ENCODE results near the gene SLC13A2. TPM values are rescaled to one million over a fixed set of nuclear protein-coding genes. Genes with fewer than 3 reads are reported as not detected.

SLC13A2 gene
- total and polyA plus RNA-seq, 10 donors = 0.03 TPM; not detected in 9

DNA sequence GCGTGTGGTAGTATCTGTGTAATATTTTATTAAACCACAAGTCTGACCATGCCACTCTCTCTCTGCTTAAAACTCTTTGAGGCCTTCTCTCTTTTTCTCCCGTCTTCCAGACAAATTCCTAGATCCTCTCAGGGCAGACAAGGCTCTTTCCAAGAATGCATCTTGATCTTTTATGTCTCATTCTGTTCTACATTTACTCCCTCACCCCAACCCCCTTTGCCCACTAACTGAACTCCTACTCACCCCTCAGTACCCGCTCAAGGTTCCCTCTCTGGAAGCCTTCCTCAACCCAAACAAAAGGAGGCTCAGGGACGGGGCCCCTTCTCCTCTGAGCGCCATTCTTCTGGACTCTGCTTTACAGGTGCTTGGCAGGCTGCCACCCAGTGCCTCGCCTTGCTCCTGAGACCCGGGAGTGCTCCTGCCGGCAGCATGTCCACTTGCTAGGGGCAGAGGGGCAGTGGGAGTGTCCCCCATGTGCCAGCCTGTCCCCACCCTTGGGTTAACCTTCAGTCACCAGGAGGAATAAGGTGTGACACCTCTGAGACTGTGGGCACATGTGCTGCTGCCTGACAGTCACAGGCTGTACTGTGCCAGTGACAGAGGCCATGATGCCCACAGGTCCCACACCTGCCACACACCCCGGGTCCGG, 9.2 kb downstream of the SLC13A2 start:
- no peaks in the 10 kb centered on the region for H3K27me3 ChIP-seq (replicated peaks in 1 of 7)
- intact Hi-C loops (cut with DNase I; ENCODE audit: low total_unique reads) = no loop called here
- no peaks in the 10 kb centered on the region for H3K36me3 ChIP-seq
- no peak overlapping the region for H3K4me3 ChIP-seq
- no peak for DNase-seq
- WGBS, 5 donors = 83 to 87% (median 84%) methylated on average over 10 of the region's 10 CpGs
- no peaks in the 10 kb centered on the region for H3K4me1 ChIP-seq
- no peak overlapping the region for H3K27ac ChIP-seq
- TF ChIP-seq POLR2A (IDR thresholded peaks at IDR 0.05) = no peak
- no peak for TF ChIP-seq POLR2AphosphoS5 (IDR thresholded peaks at IDR 0.05)
- TF ChIP-seq, protein P1, sequence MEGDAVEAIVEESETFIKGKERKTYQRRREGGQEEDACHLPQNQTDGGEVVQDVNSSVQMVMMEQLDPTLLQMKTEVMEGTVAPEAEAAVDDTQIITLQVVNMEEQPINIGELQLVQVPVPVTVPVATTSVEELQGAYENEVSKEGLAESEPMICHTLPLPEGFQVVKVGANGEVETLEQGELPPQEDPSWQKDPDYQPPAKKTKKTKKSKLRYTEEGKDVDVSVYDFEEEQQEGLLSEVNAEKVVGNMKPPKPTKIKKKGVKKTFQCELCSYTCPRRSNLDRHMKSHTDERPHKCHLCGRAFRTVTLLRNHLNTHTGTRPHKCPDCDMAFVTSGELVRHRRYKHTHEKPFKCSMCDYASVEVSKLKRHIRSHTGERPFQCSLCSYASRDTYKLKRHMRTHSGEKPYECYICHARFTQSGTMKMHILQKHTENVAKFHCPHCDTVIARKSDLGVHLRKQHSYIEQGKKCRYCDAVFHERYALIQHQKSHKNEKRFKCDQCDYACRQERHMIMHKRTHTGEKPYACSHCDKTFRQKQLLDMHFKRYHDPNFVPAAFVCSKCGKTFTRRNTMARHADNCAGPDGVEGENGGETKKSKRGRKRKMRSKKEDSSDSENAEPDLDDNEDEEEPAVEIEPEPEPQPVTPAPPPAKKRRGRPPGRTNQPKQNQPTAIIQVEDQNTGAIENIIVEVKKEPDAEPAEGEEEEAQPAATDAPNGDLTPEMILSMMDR (IDR thresholded peaks at IDR 0.05 in 8 of 11, conservative IDR thresholded peaks at IDR 0.05 in 3 of 11) = no peak
- no peaks in the 10 kb centered on the region for H3K9me3 ChIP-seq

- Histone ChIP-seq H3K27me3 (replicated peaks in 1 of 7) (no peaks in the 10 kb centered on the region), H3K4me1 (no peaks in the 10 kb centered on the region), H3K27ac (no peak overlapping the region), H3K9me3 (no peaks in the 10 kb centered on the region), H3K36me3 (no peaks in the 10 kb centered on the region), H3K4me3 (no peak overlapping the region)
- intact Hi-C loops (cut with DNase I; ENCODE audit: low total_unique reads) = no loop called here
- no peak for DNase-seq
- no peak for TF ChIP-seq POLR2AphosphoS5 (IDR thresholded peaks at IDR 0.05)
- TF ChIP-seq, protein P1 (IDR thresholded peaks at IDR 0.05 in 8 of 11, conservative IDR thresholded peaks at IDR 0.05 in 3 of 11) = no peak
- no peak for TF ChIP-seq POLR2A (IDR thresholded peaks at IDR 0.05)
- 22 to 53% (median 33%) methylated on average over 2 of the region's 2 CpGs for WGBS, 5 donors
These were observed 10.9 kb downstream of the SLC13A2 start for GRCh38 chr17:28484296-28484695.

DNA sequence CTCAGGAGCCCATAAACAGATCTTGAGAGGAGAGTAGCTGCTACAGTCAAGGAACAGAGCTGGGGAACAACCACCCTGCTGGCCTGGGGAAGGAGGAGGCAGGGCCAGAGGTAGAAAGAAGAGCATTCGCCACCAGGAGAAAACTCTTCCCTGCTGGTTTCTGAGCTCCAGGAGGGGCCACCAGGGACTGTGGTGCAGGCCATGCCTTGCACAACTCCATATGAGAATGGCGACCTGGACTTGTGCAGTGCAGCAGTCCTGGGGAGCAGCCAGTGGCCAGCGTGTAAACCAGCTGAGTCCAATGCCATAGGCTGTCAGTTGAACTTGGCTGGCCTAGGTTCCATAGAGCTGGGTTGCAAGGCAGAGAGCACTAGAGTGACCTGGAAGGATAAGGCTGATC, 11.6 kb downstream of the SLC13A2 start:
- 79 to 93% (median 86%) methylated on average over 2 to 3 of the region's 3 CpGs for whole genome bisulfite sequencing, 5 donors
- H3K4me1 ChIP-seq = no peaks in the 10 kb centered on the region
- H3K27me3 ChIP-seq (replicated peaks in 1 of 7) = no peaks in the 10 kb centered on the region
- no peak overlapping the region for H3K4me3 ChIP-seq
- no peaks in the 10 kb centered on the region for H3K36me3 ChIP-seq
- no peak for DNase-seq
- no peaks in the 10 kb centered on the region for H3K9me3 ChIP-seq
- intact Hi-C loops (cut with DNase I; ENCODE audit: low total_unique reads) = no loop called here
- TF ChIP-seq, protein P1 (IDR thresholded peaks at IDR 0.05 in 8 of 11, conservative IDR thresholded peaks at IDR 0.05 in 3 of 11) = no peak
- no peak for TF ChIP-seq POLR2AphosphoS5 (IDR thresholded peaks at IDR 0.05)
- no peak for TF ChIP-seq POLR2A (IDR thresholded peaks at IDR 0.05)
- H3K27ac ChIP-seq = no peak overlapping the region

DNA sequence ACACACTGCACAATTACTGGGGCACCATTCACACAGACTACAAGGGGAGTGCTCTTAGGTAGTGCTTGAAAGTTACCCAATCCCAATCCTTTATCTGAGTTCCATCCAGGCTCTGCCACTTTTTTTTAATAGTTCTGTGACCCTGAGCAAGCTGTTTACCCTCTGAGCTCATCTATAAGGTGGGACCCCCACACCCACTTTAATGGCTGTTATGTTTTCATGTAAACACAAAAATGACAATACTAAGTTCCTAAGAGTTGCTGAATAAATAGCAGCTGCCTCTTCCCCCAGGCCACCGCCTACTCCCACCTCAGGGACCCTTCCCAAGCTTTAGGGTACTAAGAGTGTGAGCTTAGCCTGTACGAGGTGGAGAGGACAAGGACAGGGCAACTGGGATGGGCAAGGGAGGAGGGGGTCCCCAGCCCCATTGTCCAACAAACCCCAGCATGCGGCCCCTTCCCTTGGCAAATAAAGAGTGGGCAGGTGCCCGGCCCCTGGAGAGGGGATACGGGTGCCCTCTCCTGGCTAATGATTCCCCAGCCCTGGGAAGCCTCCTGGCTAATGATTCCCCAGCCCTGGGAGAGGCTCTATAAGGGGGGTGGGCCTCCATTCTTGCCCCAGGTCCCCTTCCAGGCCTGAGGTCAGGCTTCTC, 14.6 kb downstream of the SLC13A2 start:
- Histone ChIP-seq H3K36me3 (no peaks in the 10 kb centered on the region), H3K4me3 (no peak overlapping the region), H3K9me3 (no peaks in the 10 kb centered on the region), H3K4me1 (peaks cover 0 to under 1% (median 0%) of the 10 kb centered on the region in 6 donors), H3K27me3 (replicated peaks in 1 of 7) (no peaks in the 10 kb centered on the region), H3K27ac (no peak overlapping the region)
- intact Hi-C loops (cut with DNase I; ENCODE audit: low total_unique reads) = no loop called here
- WGBS, 5 donors = 80 to 92% (median 87%) methylated on average over 5 of the region's 5 CpGs
- TF ChIP-seq, protein P1 (IDR thresholded peaks at IDR 0.05 in 8 of 11, conservative IDR thresholded peaks at IDR 0.05 in 3 of 11) = no peak
- TF ChIP-seq POLR2A (IDR thresholded peaks at IDR 0.05) = no peak
- TF ChIP-seq POLR2AphosphoS5 (IDR thresholded peaks at IDR 0.05) = no peak
- DNase-seq = no peak

Data from spleen (tissue), 11 donors.